MCF 10A (cell line): ENCODE results near the gene PRKCZ. TPM values are rescaled to one million over a fixed set of nuclear protein-coding genes. Genes with fewer than 3 reads are reported as not detected.
"Not testable (repeated sequence)": the region's sequence is repeated elsewhere in the genome, so short reads cannot be mapped to it uniquely, and the experiment has no call there.

Experiments used
- BruUV-seq: library from RNA; stranded (reverse); fragments of 400-500 nt; replicated peaks from 2 replicates; lab custom pipeline; 2021; lab: Mats Ljungman, UMichigan
- CTCF ChIA-PET: fragments of 300-600 bp; sonication (Branson Sonifier 250); formaldehyde crosslinking; extraction: SDS; loops from one replicate; lab custom pipeline; 2021; ENCODE audit warnings: antibody characterized with exemption, inconsistent platforms; lab: Yijun Ruan, JAX
- POLR2A ChIA-PET: fragments of 300-600, 350-650 bp; sonication (Branson Sonifier 250); formaldehyde crosslinking; extraction: SDS; loops from one replicate; lab custom pipeline; 2020; ENCODE audit warnings: antibody characterized with exemption, inconsistent platforms; lab: Yijun Ruan, JAX
- DNase-seq: peaks from one replicate; pipeline ENCODE4 v3.0.0-alpha.2; 2018; ENCODE audit not compliant: unreplicated experiment
- H3K27ac Mint-ChIP-seq: one replicate; pipeline ENCODE4 v1.8.0; 2022; ENCODE audit warnings: mild to moderate bottlenecking, low read depth, mixed read lengths; ENCODE audit not compliant: unreplicated experiment
- H3K27me3 Mint-ChIP-seq: one replicate; pipeline ENCODE4 v1.8.0; 2022; ENCODE audit warnings: mixed read lengths; ENCODE audit not compliant: insufficient read depth, unreplicated experiment
- H3K36me3 Mint-ChIP-seq: one replicate; pipeline ENCODE4 v1.8.0; 2022; ENCODE audit warnings: mild to moderate bottlenecking, moderate library complexity, mixed read lengths; ENCODE audit not compliant: insufficient read depth, unreplicated experiment
- H3K4me1 Mint-ChIP-seq: one replicate; pipeline ENCODE4 v1.8.0; 2022; ENCODE audit warnings: mixed read lengths; ENCODE audit not compliant: insufficient read depth, unreplicated experiment
- H3K4me3 Mint-ChIP-seq: one replicate; pipeline ENCODE4 v1.8.0; 2022; ENCODE audit warnings: mild to moderate bottlenecking, moderate library complexity, mixed read lengths; ENCODE audit not compliant: unreplicated experiment
- H3K9me3 Mint-ChIP-seq: one replicate; pipeline ENCODE4 v1.8.0; 2022; ENCODE audit warnings: mixed read lengths; ENCODE audit not compliant: unreplicated experiment
- CTCF ChIP-seq: fragments of 200-600 bp; IDR thresholded peaks from one replicate; pipeline ENCODE4 v1.8.0; 2022; ENCODE audit warnings: antibody characterized with exemption, mild to moderate bottlenecking; ENCODE audit not compliant: unreplicated experiment
- intact Hi-C: fragments of 100-400 bp; cut with micrococcal nuclease; formaldehyde crosslinking; loops from 2 replicates; pipeline ENCODE4 v1.14.1; 2022
- total RNA-seq: library from RNA; stranded (reverse); gene quantifications from 2 replicates; pipeline ENCODE4 v1.2.3, GENCODE V29; 2022

Gene PRKCZ
- total RNA-seq, 1 experiment from 2014 or later, result 24.9 TPM

- H3K9me3 Mint-ChIP-seq, result no peaks in the 10 kb centered on the region
- TF ChIP-seq CTCF, result no peak
- no TSS peak for BruUV-seq
- no peak overlapping the region for H3K4me3 Mint-ChIP-seq
- H3K27me3 Mint-ChIP-seq, result no peaks in the 10 kb centered on the region
- DNase-seq, result no peak
- H3K27ac Mint-ChIP-seq, result no peak overlapping the region
- H3K4me1 Mint-ChIP-seq, result no peaks in the 10 kb centered on the region
- H3K36me3 Mint-ChIP-seq, result no peaks in the 10 kb centered on the region
- POLR2A ChIA-PET, result no interaction called here
- CTCF ChIA-PET, result no interaction called here
- intact Hi-C loops, result no loop called here
Measured at GRCh38 chr1:2113620-2114135, 63.5 kb downstream of the PRKCZ start.

- CTCF ChIA-PET, result interaction anchor here (1.4 kb wide), 1 partner anchor 60 kb away, joined by 5 read pairs; no protein-coding TSS in a partner anchor
- H3K27me3 Mint-ChIP-seq, POLR2A ChIA-PET, H3K36me3 Mint-ChIP-seq, H3K4me1 Mint-ChIP-seq, H3K9me3 Mint-ChIP-seq, DNase-seq, H3K27ac Mint-ChIP-seq, H3K4me3 Mint-ChIP-seq, intact Hi-C loops, BruUV-seq: not testable (repeated sequence)
Measured at GRCh38 chr1:2114635-2115007, 64.4 kb downstream of the PRKCZ start.

DNA sequence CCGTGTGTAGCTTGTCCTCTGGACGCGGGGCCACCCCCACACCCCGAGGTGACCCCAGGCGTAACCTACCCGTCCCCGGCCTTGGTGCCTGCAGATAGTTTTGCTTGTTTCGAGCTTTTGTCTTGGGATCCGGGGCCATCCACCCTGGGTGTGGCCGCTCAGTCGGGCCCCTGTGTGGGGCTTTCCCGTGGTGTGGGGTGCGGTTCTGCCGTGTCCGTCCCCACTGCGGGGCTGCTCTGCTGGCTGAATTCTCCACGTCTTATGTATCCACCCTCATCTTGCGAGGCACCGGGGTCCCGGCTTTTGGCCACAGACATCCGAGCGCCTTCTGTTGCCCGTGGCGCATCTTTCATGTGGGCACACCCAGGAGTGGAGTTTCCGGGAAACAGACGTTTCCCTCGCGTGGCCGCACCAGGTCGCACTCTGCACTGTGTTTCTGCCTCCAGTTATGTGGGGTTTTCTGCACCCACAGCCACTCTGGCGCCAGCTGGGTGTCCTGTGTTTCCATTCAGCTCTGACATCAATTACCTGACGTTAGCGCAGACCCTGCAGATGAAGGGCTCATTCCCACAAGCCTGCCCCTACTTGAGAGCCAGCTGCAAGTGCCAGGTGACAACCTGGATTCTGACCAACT lies 64.9 kb downstream of the PRKCZ start:
- ChIA-PET POLR2A (no interaction called here), CTCF (interaction anchor here (1.4 kb wide), 1 partner anchor 60 kb away, joined by 5 read pairs; no protein-coding TSS in a partner anchor)
- intact Hi-C loops, result no loop called here
- H3K27me3 Mint-ChIP-seq, result no peaks in the 10 kb centered on the region
- H3K4me1 Mint-ChIP-seq, result no peaks in the 10 kb centered on the region
- no TSS peak for BruUV-seq
- H3K36me3 Mint-ChIP-seq, result no peaks in the 10 kb centered on the region
- H3K27ac Mint-ChIP-seq, result no peak overlapping the region
- no peak for TF ChIP-seq CTCF
- H3K9me3 Mint-ChIP-seq, result no peaks in the 10 kb centered on the region
- no peak overlapping the region for H3K4me3 Mint-ChIP-seq
- DNase-seq, result no peak

- ChIA-PET CTCF (interaction anchor here (1.4 kb wide), 1 partner anchor 59 kb away, joined by 5 read pairs; no protein-coding TSS in a partner anchor), POLR2A (no interaction called here)
- no peaks in the 10 kb centered on the region for H3K27me3 Mint-ChIP-seq
Measured at GRCh38 chr1:2115702-2116341, 65.6 kb downstream of the PRKCZ start.

More at GRCh38 chr1:2115702-2116341, 65.6 kb downstream of the PRKCZ start:
- no peak overlapping the region for H3K4me3 Mint-ChIP-seq
- H3K9me3 Mint-ChIP-seq, result no peaks in the 10 kb centered on the region
- no peaks in the 10 kb centered on the region for H3K4me1 Mint-ChIP-seq
- no peak for TF ChIP-seq CTCF
- peaks cover 4% of the 10 kb centered on the region for H3K36me3 Mint-ChIP-seq
- no peak overlapping the region for H3K27ac Mint-ChIP-seq
- intact Hi-C loops, result no loop called here
- no peak for DNase-seq
- BruUV-seq, result no TSS peak
